GM21717 (cell line): ENCODE measurements around the gene LRRC36.
"Not testable (repeated sequence)": the region's sequence is repeated elsewhere in the genome, so short reads cannot be mapped to it uniquely, and the experiment has no call there.

Source experiments
- ATAC-seq: cut with Tn5 transposase; IDR thresholded peaks from one replicate; pipeline ENCODE4 v1.9.1; 2021; ENCODE audit warnings: mild to moderate bottlenecking, moderate library complexity; ENCODE audit not compliant: unreplicated experiment

Gene LRRC36

GRCh38 chr16:67341250-67341649 lies 14.6 kb downstream of the LRRC36 start:
- no peak for ATAC-seq

- ATAC-seq = no peak
Measured at GRCh38 chr16:67342616-67343015, 16.0 kb downstream of the LRRC36 start.

DNA sequence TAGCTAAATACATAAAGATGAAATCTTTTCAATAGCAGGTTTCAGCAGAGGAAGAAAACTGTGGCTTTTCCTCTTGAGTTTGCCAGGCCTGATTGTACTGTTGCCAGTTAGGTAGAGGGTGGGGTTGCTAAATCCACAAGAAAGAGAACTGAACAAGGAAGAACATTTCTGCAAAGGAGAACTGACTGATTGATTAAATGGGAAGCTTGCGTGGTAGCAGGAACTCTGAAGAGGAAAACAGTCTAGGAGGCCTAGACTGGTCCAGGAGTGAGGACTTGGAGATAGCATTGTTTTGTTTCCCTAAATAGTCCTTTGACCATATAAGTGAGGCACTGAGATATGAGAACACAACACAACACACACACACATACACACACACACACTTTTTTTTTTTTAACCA lies 18.8 kb downstream of the LRRC36 start:
- ATAC-seq = no peak

DNA sequence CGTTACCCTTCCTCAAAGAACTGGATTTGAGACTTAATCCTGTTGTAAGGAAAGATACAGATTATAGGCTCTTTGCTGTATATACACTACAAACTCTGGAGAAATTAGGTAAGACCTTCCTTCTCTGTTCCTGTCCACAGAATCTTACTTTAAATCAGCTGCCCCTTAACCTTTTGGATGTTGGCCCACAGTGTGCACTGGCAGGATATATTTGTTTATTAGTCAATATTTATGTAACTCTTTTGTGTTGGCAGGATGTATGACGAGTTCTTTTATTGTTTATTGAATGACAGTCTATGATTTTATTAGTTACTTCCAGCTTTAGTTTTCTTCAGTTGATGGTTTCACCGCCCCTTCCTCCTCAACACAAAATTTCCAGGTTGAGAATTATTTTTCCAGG lies 19.7 kb downstream of the LRRC36 start:
- ATAC-seq = no peak

GRCh38 chr16:67349172-67349571 lies 22.6 kb downstream of the LRRC36 start:
- no peak for ATAC-seq

GRCh38 chr16:67350324-67350723 lies 23.7 kb downstream of the LRRC36 start:
- ATAC-seq = no peak

- not testable (repeated sequence) for ATAC-seq
Measured at GRCh38 chr16:67352463-67352862, 25.8 kb downstream of the LRRC36 start.

- ATAC-seq = no peak
Measured at GRCh38 chr16:67356396-67356795, 29.8 kb downstream of the LRRC36 start.

- ATAC-seq = no peak
Measured at GRCh38 chr16:67357561-67357960, 30.9 kb downstream of the LRRC36 start.

DNA sequence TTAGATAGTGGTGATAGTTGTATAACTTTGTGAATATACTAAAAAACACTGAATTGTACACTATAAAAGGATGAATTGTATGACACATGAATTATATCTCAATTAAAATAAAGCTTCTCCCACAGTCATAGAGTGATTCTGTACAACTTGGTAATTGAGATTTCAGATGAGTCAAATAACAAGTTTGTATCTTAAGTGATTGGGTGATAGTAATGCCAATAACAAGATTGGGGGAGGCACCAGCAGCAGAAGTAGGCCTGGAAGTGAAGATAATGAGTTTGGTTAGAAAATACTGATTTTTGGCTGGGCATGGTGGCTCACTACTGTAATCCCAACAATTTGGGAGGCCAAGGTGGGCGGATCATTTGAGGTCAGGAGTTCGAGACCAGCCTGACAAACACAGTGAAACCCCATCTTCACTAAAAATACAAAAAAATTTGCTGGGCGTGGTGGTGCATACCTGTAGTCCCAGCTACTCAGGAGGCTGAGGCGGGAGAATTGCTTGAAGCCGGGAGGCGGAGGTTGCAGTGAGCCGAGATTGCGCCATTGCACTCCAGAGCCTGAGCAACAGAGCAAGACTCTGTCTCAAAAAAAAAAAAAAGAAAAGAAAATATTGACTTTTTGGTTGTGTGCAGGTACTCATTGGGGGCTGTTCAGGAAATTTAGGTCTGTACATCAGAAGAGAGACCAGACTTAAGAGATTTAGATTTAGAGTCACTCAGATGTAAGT lies 33.1 kb downstream of the LRRC36 start:
- not testable (repeated sequence) for ATAC-seq

DNA sequence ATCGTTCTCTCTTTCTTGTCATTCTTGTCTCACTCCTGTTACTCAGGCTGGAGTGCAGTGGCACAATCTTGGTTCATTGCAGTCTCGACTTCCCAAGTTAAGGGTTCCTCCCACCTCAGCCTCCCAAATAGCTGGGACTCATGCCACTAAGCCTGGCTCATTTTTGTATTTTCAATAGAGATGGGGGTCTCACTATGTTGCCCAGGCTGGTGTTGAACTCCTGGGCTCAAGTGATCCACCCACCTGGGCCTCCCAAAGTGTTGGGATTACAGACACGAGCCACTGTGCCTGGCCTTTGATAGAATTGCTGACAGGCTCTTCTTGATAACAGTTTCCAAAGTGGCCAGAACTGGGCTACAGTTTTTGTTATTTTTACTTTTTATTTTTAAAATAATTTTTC lies 34.4 kb downstream of the LRRC36 start:
- no peak for ATAC-seq

DNA sequence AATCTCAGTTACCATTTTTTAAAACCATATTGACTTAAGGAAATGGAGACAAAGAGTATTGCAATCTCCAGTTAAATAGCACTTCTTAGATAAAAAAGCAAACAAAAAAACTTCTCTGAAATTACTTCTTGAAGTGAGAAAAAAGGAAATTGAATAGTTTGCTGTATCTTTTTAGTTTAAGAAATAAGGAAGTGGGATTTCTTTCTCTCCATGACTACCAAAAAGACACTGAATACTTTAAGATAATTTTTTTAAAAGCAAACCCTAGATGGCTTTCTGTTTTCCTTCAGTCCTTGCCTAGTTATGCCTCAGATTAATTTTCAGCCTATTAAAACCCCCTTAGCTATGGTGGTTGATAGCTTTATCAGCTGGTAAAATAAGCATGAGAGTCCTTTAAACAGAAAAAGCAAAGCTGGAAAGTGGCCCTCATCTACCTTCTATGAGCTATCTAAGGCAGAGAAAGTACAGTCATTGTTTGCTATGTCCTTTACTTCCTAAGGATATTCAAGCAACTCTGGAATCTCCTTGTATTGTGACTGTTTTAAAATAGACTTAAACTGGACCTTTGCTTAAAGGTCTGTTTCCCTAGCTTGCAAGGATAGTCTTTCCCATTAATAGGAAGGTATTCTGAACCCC lies 38.1 kb downstream of the LRRC36 start:
- no peak for ATAC-seq

DNA sequence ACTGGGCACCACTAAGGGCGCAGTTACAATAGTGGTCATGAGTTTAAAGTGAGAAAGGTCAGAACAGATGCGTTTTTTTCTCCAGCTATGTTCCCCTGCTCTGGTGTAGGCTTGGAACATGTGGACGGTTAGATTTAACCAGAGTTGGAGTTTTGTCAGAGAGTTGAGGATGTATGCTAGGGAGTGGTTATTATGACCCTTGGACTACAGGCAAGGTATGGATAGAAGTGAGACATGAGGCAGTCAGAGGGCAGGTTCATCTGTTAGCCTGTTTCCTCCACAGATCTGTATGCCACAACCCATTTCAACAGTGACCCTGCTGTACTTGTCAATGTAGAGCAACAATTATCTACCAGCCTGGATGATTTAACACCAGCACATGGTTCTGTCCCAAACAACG lies 44.0 kb downstream of the LRRC36 start:
- no peak for ATAC-seq

- no peak for ATAC-seq
Measured at GRCh38 chr16:67372664-67373063, 46.0 kb downstream of the LRRC36 start.

DNA sequence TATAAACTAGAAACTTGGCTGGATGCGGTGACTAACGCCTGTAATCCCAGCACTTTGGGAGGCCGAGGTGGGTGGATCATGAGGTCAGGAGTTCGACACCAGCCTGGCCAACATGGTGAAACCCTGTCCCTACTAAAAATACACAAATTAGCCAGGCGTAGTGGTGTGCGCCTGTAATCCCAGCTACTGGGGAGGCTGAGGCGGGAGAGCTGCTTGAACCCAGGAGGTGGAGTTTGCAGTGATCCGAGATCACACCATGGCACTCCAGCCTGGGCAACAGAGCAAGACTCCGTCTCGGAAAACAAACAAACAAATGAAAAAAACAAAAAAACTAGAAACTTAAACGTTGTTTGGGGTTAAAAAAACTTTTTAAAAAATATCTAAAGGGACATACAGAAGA lies 49.4 kb downstream of the LRRC36 start:
- not testable (repeated sequence) for ATAC-seq

DNA sequence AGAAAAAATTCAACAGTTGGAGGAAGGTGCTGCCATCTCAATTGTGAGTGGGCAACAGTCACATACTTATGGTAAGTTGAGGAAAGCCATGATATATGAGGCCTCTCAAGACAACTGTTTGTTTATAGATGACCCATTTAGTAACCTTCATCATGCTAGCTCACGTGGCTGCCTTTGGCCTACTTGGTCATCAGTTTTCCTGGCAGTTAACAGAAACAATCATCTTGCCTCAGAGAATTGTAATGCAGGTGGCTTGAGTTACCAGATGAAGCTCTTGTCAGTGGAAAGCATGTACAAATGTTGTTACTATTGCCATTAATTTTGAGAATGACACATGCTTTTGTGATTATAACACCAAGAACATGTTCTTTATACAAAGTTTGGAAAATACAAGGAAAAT lies 52.0 kb downstream of the LRRC36 start:
- ATAC-seq = no peak

DNA sequence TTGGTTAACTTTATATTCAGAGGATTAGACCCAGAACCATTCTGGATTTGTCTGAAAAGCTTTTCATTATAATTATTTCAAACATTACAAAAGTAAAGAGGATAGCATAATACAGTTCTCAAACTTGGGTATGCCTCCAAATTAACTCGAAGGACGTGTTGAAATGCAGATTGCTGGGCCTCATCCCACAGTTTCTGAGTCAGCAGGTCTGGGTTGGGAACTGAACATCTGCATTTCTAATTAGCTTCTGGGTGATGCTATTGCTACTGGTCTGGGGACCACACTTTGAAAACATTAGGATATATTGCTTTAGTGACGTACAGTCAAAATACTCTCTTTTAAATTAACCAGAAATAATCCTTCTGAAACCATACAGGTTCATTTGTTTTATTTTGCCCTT lies 56.7 kb downstream of the LRRC36 start:
- ATAC-seq = no peak

- no peak for ATAC-seq
Measured at GRCh38 chr16:67384778-67385510, 58.3 kb downstream of the LRRC36 start.

DNA sequence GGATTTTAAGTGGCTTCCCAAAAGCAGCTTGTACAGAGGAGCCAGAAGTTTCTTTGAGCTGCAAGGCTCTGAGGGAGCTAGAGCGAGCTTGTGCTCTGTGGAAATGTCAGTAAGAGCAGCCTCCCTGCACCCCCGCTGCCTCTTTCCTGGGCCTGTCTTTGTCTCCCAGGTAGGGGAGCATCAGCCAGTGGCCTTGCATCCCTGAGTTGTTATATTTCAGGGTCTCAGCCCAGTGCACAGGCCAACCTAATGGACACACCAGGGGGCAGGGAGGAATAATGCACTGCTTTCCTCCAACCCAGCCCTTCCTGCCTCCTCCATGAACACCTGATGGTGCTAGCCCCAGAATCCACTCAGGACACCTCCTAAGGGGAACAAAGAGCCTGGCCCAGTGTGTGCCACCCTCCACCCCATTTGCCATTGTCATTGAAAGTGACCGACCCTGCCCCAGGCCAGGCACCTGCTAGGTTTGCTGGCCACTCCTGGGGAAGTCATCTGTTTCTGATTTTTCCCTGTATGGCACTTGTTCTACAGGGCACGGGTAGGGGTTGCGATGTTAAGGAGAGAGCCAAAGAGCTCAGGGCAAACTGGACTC lies 60.3 kb downstream of the LRRC36 start:
- no peak for ATAC-seq

DNA sequence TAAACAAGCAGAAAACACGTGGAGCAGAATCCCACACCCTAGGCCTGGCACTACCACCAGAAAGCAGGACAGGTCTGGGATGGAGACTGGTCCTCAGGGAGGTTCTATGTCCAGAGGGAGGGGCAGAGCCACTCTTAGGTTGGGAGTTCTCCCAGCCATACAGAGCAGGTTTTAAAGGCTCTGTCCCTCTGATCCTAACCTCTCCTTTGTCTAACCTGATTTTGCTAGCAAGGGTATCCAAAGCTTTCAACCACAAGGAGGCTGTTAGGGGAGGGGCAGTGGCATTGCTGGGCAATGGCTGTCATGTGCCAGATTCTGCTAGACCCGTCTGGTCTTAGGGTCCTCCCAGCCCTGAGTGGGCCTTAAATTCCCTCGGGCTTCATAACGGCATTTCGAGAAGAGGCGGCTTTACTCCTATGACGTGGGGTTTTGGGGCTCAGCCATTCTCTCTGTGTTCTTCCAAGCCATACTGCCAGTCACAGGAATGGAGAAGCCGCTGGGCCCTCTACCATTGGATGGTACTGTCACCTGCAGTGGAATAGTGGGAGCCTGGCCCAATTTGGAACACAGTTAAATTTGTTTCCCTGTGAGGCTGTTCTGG lies 61.0 kb downstream of the LRRC36 start:
- no peak for ATAC-seq

- no peak for ATAC-seq
Measured at GRCh38 chr16:67388191-67388590, 61.6 kb downstream of the LRRC36 start.
